Measurements from ENCODE around the gene KCMF1. TPM values are rescaled to one million over a fixed set of nuclear protein-coding genes. Genes with fewer than 3 reads are reported as not detected.

KCMF1 gene
- total and polyA plus RNA-seq, 2 of the 13 experiments (the other 11 are each of a cell fraction or from before 2014, with no cell fraction given), result 62.1 to 116 TPM

DNA sequence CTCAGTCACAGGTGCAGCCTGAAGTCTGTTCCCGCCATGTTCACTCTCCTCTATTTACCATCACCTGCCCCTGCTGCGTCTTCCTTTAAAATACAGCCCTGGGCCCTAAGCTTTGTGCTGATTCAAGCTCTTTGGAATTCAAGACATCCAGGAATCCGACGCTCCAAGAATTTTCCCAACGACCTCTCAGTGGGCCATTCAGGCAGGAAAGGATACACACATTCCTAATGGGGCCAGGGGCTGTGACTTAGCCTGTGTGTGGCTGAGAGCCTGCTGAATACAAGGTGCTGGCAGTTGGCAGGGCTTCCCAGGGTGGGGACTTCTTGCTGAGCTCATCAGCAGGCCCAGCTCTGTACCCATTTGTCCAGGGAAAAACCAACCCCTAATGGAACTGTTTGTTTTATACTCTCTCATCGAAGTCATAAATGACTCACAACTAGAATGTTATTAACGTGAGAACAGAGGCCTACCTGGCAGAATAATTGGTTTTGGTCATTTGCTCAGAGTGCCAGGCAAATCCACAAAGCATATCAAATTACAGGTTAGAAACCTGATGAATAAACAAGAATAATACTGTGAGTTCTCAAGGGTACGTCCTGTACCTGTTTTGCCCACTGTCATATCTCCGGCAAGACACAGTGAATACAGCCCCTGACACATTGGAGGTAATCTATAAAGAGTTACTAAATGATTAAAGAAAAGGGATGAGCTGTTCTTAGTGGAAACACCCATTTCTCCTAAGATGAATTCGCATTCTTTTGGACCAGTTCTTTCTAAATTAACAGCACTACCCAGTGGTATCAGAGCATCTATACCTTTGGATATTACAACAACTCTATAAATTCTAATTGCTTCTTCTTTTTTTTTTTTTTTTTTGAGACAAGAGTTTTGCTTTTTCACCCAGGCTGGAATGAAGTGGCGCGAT is 12.6 kb upstream of the KCMF1 start (continued):
- TF ChIP-seq ZFP91 (CRISPR knock-in tag; IDR thresholded peaks at IDR 0.05; ENCODE audit: borderline replicate concordance) (no peak), SAP130 (CRISPR knock-in tag; IDR thresholded peaks at IDR 0.05; ENCODE audit: low read depth) (peak; percentile 48; the same call in 1 of the 2 replicates), SNRNP70 (IDR thresholded peaks at IDR 0.05; ENCODE audit: low read depth, low read length) (no peak), ATAD3A (CRISPR knock-in tag; IDR thresholded peaks at IDR 0.05) (no peak), JUN (CRISPR knock-in tag; IDR thresholded peaks at IDR 0.05) (0 out of 2 replicates have a peak, but pooled peaks have one; percentile 29), KLF15 (CRISPR knock-in tag; IDR thresholded peaks at IDR 0.05; ENCODE audit: borderline replicate concordance) (no peak), MTA3 (CRISPR knock-in tag; IDR thresholded peaks at IDR 0.05) (no peak)
- TF ChIP-seq, protein P1, sequence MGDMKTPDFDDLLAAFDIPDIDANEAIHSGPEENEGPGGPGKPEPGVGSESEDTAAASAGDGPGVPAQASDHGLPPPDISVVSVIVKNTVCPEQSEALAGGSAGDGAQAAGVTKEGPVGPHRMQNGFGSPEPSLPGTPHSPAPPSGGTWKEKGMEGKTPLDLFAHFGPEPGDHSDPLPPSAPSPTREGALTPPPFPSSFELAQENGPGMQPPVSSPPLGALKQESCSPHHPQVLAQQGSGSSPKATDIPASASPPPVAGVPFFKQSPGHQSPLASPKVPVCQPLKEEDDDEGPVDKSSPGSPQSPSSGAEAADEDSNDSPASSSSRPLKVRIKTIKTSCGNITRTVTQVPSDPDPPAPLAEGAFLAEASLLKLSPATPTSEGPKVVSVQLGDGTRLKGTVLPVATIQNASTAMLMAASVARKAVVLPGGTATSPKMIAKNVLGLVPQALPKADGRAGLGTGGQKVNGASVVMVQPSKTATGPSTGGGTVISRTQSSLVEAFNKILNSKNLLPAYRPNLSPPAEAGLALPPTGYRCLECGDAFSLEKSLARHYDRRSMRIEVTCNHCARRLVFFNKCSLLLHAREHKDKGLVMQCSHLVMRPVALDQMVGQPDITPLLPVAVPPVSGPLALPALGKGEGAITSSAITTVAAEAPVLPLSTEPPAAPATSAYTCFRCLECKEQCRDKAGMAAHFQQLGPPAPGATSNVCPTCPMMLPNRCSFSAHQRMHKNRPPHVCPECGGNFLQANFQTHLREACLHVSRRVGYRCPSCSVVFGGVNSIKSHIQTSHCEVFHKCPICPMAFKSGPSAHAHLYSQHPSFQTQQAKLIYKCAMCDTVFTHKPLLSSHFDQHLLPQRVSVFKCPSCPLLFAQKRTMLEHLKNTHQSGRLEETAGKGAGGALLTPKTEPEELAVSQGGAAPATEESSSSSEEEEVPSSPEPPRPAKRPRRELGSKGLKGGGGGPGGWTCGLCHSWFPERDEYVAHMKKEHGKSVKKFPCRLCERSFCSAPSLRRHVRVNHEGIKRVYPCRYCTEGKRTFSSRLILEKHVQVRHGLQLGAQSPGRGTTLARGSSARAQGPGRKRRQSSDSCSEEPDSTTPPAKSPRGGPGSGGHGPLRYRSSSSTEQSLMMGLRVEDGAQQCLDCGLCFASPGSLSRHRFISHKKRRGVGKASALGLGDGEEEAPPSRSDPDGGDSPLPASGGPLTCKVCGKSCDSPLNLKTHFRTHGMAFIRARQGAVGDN (CRISPR knock-in tag; IDR thresholded peaks at IDR 0.05), result no peak
- TF ChIP-seq, protein P2, sequence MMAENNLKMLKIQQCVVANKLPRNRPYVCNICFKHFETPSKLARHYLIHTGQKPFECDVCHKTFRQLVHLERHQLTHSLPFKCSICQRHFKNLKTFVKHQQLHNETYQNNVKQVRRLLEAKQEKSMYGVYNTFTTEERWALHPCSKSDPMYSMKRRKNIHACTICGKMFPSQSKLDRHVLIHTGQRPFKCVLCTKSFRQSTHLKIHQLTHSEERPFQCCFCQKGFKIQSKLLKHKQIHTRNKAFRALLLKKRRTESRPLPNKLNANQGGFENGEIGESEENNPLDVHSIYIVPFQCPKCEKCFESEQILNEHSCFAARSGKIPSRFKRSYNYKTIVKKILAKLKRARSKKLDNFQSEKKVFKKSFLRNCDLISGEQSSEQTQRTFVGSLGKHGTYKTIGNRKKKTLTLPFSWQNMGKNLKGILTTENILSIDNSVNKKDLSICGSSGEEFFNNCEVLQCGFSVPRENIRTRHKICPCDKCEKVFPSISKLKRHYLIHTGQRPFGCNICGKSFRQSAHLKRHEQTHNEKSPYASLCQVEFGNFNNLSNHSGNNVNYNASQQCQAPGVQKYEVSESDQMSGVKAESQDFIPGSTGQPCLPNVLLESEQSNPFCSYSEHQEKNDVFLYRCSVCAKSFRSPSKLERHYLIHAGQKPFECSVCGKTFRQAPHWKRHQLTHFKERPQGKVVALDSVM (CRISPR knock-in tag; IDR thresholded peaks at IDR 0.05), result no peak
- TF ChIP-seq, protein P3, sequence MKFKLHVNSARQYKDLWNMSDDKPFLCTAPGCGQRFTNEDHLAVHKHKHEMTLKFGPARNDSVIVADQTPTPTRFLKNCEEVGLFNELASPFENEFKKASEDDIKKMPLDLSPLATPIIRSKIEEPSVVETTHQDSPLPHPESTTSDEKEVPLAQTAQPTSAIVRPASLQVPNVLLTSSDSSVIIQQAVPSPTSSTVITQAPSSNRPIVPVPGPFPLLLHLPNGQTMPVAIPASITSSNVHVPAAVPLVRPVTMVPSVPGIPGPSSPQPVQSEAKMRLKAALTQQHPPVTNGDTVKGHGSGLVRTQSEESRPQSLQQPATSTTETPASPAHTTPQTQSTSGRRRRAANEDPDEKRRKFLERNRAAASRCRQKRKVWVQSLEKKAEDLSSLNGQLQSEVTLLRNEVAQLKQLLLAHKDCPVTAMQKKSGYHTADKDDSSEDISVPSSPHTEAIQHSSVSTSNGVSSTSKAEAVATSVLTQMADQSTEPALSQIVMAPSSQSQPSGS (CRISPR knock-in tag; IDR thresholded peaks at IDR 0.05), result no peak
- TF ChIP-seq, protein P4, sequence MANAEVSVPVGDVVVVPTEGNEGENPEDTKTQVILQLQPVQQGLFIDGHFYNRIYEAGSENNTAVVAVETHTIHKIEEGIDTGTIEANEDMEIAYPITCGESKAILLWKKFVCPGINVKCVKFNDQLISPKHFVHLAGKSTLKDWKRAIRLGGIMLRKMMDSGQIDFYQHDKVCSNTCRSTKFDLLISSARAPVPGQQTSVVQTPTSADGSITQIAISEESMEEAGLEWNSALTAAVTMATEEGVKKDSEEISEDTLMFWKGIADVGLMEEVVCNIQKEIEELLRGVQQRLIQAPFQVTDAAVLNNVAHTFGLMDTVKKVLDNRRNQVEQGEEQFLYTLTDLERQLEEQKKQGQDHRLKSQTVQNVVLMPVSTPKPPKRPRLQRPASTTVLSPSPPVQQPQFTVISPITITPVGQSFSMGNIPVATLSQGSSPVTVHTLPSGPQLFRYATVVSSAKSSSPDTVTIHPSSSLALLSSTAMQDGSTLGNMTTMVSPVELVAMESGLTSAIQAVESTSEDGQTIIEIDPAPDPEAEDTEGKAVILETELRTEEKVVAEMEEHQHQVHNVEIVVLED (CRISPR knock-in tag; IDR thresholded peaks at IDR 0.05; ENCODE audit: borderline replicate concordance), result no peak
